HG02798 (cell line): ENCODE measurements around the gene PDLIM4.

Experiments
- ATAC-seq: cut with Tn5 transposase; IDR thresholded peaks from one replicate; pipeline ENCODE4 v1.9.1; 2021; ENCODE audit warnings: mild to moderate bottlenecking; ENCODE audit not compliant: unreplicated experiment, poor library complexity

Gene PDLIM4

DNA sequence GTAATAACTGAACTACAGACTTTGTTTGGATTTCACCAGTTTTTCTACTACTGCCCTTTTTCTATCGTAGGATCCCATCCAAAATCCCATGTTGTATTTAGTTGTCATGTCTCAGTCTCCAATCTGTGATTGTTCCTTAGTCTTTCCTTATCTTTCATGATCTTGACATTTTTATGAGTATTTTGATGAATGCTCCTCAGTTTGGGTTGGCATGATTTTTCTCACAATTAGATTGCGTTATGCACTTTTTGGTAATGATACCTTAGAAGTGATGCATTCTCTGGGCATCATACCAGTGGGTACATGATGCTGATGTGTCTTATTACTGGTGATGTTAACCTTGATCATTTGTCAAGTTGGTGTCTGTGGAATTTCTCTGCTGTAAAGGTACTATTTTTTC is 42.4 kb downstream of the PDLIM4 start:
- ATAC-seq: no peak

DNA sequence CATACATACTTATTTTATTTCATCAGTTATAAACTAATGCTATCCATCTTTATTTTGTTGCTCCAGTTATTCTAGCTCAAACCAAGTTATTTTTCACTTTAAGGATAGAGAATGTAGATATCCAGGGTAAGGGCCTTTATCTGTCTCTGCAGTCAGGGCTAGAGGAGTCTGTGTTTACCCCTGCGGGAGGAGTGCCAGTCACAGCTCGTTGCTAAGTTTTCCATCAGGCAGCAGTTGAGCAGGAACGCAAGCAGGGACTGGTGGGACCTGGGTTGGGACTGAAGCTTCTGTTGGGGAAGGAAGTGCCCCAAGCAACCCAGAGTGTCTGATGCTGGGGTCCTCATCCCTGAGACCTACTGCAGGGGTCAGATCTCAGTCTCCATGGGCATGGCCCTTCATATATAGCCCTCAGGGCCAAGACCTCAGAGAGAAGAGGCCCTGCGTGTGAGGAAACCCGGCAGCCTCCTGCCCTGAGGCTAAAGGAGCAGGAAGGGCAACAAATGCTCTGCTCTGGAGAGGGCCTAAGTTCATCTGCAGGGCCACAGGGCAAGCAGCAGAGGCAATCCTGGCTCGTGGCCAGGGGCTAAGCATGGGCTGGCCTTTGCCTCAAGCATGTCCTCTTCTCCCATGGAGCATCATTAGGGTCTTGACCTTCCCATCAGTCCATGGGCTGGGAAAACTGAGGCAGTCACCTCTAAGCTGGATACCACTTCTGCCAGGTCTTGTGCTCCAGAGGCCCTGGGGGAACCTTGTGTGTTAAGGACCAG is 43.3 kb downstream of the PDLIM4 start:
- ATAC-seq: no peak

DNA sequence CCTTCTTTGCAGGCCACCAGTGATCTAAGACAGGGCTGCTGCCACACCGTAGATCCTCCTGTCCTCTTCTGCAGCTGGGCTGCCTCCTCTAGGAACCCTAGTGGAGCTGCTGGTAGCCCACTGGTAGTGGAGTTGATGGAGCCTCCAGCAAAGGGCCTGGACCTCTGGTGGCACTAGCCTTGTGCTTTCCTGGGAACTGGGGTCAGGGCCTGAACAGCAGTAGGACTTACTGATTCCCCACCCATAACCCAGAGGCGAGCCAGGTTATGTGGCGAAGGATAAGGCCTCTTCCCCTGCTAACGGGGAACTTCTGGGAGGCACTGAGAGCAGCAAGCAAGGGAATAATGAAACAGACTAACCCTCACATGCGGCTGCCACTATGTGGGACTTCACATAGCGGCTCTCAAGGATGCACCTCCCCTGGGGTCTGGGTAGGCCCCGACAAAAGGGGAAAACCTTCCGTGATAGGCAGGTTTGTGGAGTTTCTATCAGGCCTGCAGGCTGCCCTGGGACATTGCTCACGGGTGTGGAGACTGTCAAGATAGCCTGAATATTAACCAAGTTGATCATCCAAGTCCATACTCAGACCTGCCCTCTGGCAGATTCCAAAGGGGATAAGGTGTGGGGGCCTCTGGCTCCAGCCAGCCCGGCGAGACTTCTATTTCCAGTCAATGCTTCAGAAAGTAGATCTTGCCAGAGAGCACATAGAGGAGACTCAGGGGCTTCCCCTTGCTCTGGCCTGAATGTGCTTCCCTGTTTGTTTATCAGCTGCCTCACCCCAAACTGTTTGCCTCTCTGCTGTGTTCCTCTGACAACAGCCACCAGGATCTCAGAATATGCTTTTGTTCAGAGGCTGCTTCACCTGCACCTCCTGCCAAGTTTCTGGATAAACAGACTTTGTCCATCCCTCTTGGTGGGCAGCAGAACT is 44.1 kb downstream of the PDLIM4 start:
- no peak for ATAC-seq

DNA sequence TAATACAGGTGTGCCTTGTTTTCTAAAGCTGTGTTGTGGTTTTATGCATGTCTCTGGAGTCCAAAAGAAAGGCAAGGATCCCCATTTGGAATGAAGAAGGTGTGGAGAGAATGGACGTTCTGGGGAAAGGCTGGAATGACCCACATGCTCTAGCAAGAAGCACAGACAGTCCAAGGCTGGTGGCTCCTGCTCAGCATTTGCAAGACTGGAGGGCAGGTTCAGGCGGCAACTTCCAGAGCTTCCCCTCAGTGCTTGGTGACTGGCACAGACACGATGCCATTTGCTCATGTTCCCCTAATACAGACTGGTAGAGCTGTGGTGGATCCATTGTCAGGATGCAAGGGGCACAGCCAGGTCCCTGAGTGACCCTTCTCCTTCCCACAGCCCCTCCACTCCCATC is 44.9 kb downstream of the PDLIM4 start:
- no peak for ATAC-seq

DNA sequence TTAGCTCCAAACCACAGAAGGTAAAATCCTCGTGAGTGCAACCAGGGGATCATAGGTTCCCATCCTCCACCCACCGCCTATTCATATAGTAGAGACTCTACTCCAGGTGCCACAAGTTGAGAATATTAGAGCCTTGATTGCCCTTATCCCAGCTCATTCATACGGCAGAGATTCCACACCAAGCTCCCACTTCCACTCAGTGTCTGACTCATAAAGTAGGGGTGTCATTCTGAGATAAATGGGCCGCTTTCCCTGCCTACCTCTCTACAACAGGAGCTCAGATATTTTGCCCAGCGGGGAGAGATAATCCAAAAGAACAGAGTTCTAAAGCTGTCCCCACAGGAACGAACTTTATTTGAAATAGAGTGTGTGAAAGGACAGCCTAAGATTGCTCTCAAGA is 46.1 kb downstream of the PDLIM4 start:
- no peak for ATAC-seq

DNA sequence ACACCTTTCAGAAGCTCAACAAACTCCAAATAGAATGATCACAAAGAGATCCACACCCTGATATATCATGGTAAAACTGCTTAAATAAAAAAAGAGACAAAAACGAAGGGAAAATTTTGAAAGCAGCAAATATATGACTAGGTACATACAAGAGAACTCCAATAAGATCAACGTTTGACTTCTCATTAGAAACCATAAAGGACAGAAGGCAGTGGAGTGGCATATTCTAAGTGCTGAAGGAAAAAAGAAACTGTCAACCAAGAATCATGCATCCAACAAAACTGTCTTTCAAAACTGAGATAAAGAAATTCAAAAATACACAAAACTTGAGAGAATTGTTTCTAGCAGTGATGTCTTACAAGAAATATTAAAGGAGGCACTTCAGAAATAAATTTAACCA is 47.9 kb downstream of the PDLIM4 start:
- no peak for ATAC-seq

DNA sequence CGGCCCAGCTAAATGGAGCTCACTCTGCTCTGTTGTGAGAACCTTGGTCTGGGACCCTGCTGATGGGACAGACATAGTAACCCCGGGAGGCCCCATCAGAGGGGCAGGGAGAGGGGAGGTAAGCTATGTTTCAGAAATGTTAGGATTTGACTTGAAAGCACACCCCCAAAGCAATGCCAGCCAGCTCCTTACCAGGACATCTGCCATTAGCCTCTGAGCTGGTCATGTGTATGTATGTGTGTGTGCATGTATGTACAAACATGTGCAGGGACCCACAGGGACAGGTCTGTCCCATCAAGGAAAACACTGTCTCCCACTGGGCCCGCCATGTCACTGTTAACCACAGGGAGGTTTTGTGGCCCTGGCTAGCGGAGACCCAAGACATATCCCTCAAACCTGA is 51.2 kb downstream of the PDLIM4 start:
- ATAC-seq: no peak

DNA sequence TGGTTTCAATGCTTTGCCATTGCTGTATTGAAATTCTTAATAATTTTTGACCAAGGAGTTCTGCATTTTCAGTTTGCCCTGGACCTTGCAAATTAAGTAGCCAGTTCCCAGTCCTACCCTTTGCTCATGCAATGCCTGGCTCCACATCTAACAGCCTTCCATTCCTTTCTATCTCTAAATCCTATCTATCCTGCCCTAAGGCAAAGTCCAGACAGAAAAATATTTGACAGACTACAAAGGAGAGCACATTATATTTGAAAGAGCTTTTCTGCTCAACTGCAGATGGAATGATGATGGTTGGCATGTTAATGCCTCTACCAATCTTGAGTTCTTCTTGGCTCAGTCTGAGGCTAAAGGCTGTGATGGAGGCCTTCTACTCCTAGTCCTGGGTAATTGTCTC is 52.2 kb downstream of the PDLIM4 start:
- no peak for ATAC-seq

DNA sequence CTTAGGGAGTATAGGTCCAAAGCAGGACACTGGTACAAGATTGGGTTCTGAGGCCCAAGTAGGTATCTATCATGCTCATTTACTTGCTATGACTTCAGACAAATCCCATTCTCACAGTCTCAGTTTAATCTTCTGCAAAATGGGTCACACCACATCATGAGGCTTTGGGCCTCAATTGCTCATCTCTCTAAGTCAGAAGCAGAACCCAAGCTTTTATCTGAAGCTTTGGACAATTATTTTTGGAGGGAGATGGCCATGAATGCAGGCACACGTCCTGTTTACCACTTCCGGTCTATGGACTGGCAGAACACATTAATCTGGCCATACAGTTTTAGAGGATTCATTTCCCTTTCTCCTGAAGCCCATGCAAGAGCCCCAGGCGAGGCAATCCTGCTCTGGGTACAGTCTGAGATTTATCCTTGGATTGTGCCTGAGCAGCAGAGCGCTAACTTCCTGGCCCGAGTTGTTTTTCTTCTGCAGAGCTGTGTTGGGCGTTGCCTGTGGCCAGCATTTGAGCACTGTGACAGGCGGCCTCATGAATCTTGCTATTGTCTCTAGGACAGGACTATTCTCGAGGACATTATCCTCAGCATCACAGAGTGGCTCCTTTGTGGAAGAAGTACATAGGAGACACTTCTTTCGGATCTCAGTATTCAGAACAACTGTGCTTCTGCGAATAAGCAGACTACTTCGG is 52.8 kb downstream of the PDLIM4 start:
- ATAC-seq: no peak

DNA sequence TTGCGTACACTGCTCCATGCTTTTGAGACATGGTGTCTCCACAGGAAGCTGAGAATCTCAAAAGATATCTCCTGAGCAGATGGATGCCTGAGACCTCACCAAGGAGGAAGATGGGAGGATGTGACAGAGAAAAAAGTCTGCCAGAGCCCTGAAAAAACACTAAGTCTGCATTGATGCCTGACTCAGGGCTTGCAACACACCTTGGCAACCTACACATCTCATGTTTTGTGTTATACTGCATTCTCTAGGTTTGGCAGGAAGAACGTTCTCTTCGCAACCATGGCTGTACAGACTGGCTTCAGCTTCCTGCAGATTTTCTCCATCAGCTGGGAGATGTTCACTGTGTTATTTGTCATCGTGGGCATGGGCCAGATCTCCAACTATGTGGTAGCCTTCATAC is 55.9 kb downstream of the PDLIM4 start:
- ATAC-seq: no peak

DNA sequence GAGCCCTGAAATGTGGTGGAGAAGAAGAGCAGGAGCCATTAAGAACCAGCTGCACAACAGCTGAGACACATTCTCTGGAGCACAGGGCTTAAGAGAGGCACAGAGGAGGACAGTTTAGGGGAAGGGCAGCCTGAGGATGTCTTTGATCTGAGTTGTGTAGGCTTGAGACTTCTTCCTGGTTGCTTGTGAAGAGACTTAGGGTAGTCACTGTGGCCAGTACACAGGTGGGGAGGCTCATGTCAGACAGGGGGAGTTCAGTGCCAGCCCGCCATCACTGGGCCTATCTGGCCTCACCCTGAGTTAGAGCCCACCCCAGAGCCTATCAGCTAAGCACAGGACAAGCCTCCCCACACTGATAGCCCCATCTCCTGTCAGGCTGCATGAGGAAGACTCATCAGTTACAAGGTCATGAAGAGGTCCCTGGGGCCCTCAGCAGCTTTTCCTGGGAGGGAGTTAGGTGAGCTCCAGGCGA is 56.5 kb downstream of the PDLIM4 start:
- ATAC-seq: no peak

DNA sequence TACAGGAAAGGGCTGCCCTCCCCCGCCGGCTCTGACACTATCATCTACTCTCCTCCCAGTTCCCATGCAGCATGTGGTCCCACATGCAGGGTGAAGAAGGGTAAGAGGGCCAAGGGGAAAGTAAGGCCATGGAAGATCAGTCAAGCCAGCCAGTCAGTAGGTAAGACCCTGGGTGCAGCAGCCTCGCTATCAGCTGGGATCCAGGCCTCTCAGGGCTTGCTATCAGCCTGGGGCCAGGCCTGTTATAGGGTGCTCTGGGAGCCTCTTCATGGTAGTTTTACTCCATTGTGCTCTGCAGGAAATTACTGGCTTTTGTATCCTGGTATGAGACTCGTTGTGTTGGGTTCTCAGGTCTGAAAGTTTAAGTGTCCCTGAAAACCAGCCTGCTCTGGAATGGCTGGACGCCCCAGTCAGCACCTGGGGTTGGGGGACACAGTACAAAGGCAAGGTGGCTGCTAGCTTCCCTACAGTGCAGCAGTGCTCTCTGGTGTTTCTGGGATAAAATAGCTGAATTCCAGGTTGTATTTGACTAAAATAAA is 58.1 kb downstream of the PDLIM4 start:
- ATAC-seq: no peak

DNA sequence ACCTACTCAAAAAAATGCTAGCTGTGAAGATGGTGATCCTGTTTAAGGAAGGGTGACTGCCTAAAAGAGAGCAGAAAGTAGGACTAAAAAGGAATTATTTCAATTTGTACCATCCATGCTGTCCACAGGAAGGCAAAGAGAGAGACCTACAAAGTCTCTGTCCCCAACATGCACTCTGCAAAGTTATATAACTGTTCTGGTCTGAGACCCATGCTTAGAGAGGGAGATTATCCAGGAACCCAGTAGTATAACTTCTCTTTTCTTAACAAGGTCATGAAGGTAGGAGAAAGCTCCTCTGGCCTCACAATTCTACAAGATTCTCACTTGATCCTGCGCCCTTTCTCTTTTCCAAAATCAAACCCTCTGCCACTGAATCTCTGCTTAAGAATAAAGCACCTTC is 62.5 kb downstream of the PDLIM4 start:
- no peak for ATAC-seq

DNA sequence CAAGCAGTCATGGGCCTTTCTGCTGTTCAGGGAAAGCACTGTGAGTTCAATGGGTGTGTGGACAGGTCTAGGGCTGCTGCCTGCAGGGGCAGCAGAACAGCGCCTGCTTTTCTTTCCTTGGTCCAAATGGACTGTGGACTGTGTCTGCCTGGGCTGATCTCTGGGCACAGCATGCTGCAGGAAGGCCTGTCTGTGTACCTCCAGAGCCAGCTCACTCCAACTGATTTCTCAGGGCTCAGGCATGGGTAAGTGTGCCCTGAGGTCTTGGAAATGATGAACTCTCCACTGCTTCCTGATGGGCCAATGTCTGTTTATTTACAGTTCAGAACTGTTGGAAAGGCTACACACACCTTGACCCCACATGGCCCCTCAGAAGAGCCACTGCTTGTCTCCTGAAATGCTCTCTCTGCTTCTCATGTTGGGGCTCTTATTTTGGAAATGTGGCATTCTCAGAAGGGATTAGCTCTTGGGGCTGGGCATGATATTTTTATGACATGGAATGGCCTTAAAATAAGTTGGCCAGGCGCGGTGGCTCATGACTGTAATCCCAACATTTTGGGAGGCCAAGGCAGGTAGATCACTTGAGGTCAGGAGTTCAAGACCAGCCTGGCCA is 63.7 kb downstream of the PDLIM4 start:
- ATAC-seq: no peak

DNA sequence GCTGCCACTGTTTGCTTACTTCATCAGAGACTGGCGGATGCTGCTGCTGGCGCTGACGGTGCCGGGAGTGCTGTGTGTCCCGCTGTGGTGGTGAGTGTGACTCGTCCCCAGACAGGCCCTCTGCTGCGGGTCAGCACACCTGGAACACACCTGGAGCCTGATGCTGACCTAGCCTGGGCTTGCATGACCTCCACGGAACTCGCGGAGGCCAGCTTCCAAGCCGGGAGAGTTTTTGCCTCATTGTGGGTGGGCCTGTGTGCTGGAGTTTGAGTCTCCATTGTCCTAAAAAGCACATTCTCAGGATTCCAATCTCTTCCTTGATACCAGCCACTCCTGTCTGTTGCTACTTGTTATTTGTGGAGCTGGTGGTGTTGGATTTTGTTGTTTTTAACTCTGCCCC is 64.8 kb downstream of the PDLIM4 start:
- ATAC-seq: no peak
